Skeletal muscle cell (primary cell): Measurements from ENCODE around the gene NDP.

Experiments used
- DNase-seq: peaks from one replicate; pipeline ENCODE4 v3.0.0-alpha.2; 2010; ENCODE audit warnings: low read depth
- H3K4me3 ChIP-seq: 2 replicates; pipeline ENCODE4 v1.5.1; 2011; ENCODE audit warnings: low read depth, mild to moderate bottlenecking, control low read depth, low read length, moderate library complexity

Gene NDP

DNA sequence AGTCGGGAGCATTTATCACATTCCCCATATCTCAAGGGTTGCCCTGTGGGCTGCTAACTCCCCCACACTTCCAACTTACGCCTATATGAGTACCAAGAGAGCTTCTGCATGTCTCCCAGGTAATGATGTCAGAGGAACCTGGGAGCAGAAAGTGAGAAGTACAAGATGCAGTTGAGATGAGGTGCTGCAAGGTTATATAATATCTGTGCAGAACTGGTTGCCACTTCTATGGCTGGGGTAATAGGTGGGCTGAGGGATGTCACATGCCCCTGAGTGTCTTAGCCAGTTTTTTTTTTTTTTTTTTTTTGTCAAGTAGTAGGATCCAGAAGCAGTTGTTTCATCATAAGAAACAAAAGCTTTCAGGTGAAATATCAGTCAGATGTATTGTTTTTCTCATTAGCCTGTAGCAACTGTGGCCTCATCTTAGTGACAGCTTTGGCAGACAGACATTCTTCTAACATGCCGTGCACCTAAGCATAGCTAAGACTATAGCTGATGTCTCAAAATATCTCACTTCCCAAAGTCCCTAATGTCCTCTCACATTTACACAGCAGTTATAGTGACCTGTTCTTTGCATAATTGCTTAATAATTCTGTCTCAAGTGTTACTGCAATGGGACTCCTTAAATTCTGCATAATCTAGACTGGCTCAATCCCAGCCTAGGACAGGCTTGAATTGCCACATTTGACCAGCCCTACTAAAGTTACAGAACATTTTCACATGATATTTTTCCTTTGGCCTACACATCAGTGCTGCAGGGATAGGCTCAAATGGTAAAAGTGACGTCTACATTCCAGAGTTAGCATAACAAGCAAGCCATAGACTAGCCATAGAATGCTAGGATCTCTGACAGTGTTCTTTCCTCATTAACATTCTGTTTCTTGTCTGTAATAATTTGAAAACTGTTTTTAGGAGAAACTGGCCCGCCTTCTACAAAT lies 73.0 kb downstream of the NDP start:
- H3K4me3 ChIP-seq, result no peak overlapping the region
- DNase-seq, result no peak
